HCT116 (cell line): ENCODE data around the gene LRRC7. TPM values are rescaled to one million over a fixed set of nuclear protein-coding genes. Genes with fewer than 3 reads are reported as not detected.

Experiments
- ATAC-seq: fragments of 200-7000 bp; cut with Tn5 transposase; 2 replicates; pipeline ENCODE4 v1.9.1; 2020; ENCODE audit warnings: mild to moderate bottlenecking, moderate library complexity
- BruUV-seq: library from RNA; stranded (reverse); fragments of 400-500 nt; replicated peaks from 2 replicates; lab custom pipeline; 2021; lab: Mats Ljungman, UMichigan
- CTCF ChIA-PET: fragments of 300-600 bp; sonication (Branson Sonifier 250); formaldehyde crosslinking; loops from one replicate; lab custom pipeline; 2021; ENCODE audit warnings: antibody characterized with exemption; lab: Charles Lee
- POLR2A ChIA-PET: fragments of 300-600, 350-600 bp; sonication (Branson Sonifier 250); formaldehyde crosslinking; loops from one replicate; lab custom pipeline; 2021; ENCODE audit warnings: antibody characterized with exemption; lab: Charles Lee
- RAD21 ChIA-PET, 2 experiments: fragments of 300-600 bp; sonication (Branson Sonifier 250); formaldehyde crosslinking; loops; one replicate each; lab custom pipeline; 2023; ENCODE audit warnings: low total read pairs in 2 of 2; ENCODE audit not compliant: uncharacterized antibody in 2 of 2, unreplicated experiment in 2 of 2, low non-redundant PET in 1 of 2; lab: Charles Lee
- DNase-seq: peaks from one replicate; pipeline ENCODE4 v3.0.0-alpha.2; 2010; ENCODE audit warnings: low read depth, low spot score
- H2AFZ ChIP-seq: fragments of 200-600 bp; shearing (Covaris generic), sonication (generic); 2 replicates; pipeline ENCODE4 v1.6.1; 2017; ENCODE audit warnings: low read depth, mixed run types, mixed read lengths, antibody characterized with exemption, low read length; ENCODE audit not compliant: poor library complexity, severe bottlenecking
- H3K27ac ChIP-seq: 2 replicates; pipeline ENCODE4 v1.5.1; 2012; ENCODE audit warnings: low read depth, low read length
- H3K27me3 ChIP-seq: fragments of 200-600 bp; sonication (generic); 2 replicates; pipeline ENCODE4 v1.6.1; 2016; ENCODE audit warnings: mixed run types, low read length, mixed read lengths; ENCODE audit not compliant: insufficient read depth
- H3K36me3 ChIP-seq, 2 experiments: fragments of 200-500 bp in 1 of 2; fragments of 200-600 bp in 1 of 2; sonication (Bioruptor generic) in 1 of 2; sonication (generic) in 1 of 2; 2 replicates each; pipeline versions ENCODE4 v1.5.1 to v1.6.1; 2014 to 2016; ENCODE audit warnings: low read length in 2 of 2, inconsistent platforms in 1 of 2, mixed read lengths in 1 of 2, mixed run types in 1 of 2; ENCODE audit not compliant: insufficient read depth in 2 of 2, control insufficient read depth in 1 of 2
- H3K4me1 ChIP-seq, 2 experiments: fragments of 200-600 bp in 1 of 2; sonication (generic) in 1 of 2; 2 replicates each; pipeline versions ENCODE4 v1.5.1 to v1.6.1; 2012 to 2017; ENCODE audit warnings: low read length in 2 of 2, inconsistent platforms in 1 of 2, mild to moderate bottlenecking in 1 of 2, mixed read lengths in 1 of 2, mixed run types in 1 of 2, moderate library complexity in 1 of 2; ENCODE audit not compliant: insufficient read depth in 2 of 2, control insufficient read depth in 1 of 2
- H3K4me2 ChIP-seq: fragments of 200-600 bp; sonication (generic); 2 replicates; pipeline ENCODE4 v1.6.1; 2017; ENCODE audit warnings: mixed run types, low read length, mixed read lengths
- H3K4me3 ChIP-seq, 2 experiments: fragments of 200-600 bp in 1 of 2; sonication (generic) in 1 of 2; replicated peaks in 1 of 2; 2 replicates each; pipeline ENCODE4 v1.5.1; 2011 to 2016; ENCODE audit warnings: low read length in 2 of 2, control low read depth in 1 of 2, low read depth in 1 of 2, mild to moderate bottlenecking in 1 of 2, mixed read lengths in 1 of 2, mixed run types in 1 of 2
- H3K79me2 ChIP-seq: fragments of 200-600 bp; sonication (generic); 2 replicates; pipeline ENCODE4 v1.6.1; 2017; ENCODE audit warnings: mild to moderate bottlenecking, mixed run types, low read length, moderate library complexity, mixed read lengths; ENCODE audit not compliant: insufficient read depth
- H3K9ac ChIP-seq: fragments of 200-600 bp; sonication (generic); 2 replicates; pipeline ENCODE4 v1.6.1; 2016; ENCODE audit warnings: low read length, mixed read lengths
- H3K9me2 ChIP-seq: fragments of 200-600 bp; sonication (generic), shearing (Covaris generic); 2 replicates; pipeline ENCODE4 v1.6.1; 2017; ENCODE audit warnings: mixed run types, mild to moderate bottlenecking, moderate library complexity; ENCODE audit not compliant: insufficient read depth
- H3K9me3 ChIP-seq, 2 experiments: fragments of 200-500 bp in 1 of 2; fragments of 200-600 bp in 1 of 2; sonication (Bioruptor generic) in 1 of 2; sonication (generic) in 1 of 2; 2 replicates each; pipeline ENCODE4 v1.6.1; 2014 to 2017; ENCODE audit warnings: low read length in 2 of 2, mixed read lengths in 2 of 2, inconsistent platforms in 1 of 2, low read depth in 1 of 2, mild to moderate bottlenecking in 1 of 2, mixed run types in 1 of 2, moderate library complexity in 1 of 2; ENCODE audit not compliant: control insufficient read depth in 1 of 2, insufficient read depth in 1 of 2
- H4K20me1 ChIP-seq: fragments of 200-600 bp; sonication (generic), shearing (Covaris generic); 2 replicates; pipeline ENCODE4 v1.6.1; 2017; ENCODE audit warnings: mixed run types, mild to moderate bottlenecking, moderate library complexity; ENCODE audit not compliant: insufficient read depth
- CBX3 ChIP-seq: IDR thresholded peaks from 2 replicates; pipeline ENCODE4 v1.6.1; 2012; ENCODE audit warnings: low read depth
- CEBPB ChIP-seq: IDR thresholded peaks from 2 replicates; pipeline ENCODE4 v1.6.1; 2012; ENCODE audit warnings: low read depth
- EGR1 ChIP-seq: IDR thresholded peaks from 2 replicates; pipeline ENCODE4 v1.6.1; 2012; ENCODE audit warnings: low read depth
- FOSL1 ChIP-seq: IDR thresholded peaks from 2 replicates; pipeline ENCODE4 v1.6.1; 2012; ENCODE audit warnings: low read depth
- JUND ChIP-seq: IDR thresholded peaks from 2 replicates; pipeline ENCODE4 v1.6.1; 2012
- POLR2A ChIP-seq: IDR thresholded peaks from 2 replicates; pipeline ENCODE4 v1.7.0; 2011; ENCODE audit warnings: borderline replicate concordance; ENCODE audit not compliant: insufficient read depth, insufficient read length; ENCODE audit errors: extremely low read depth
- RAD21 ChIP-seq: IDR thresholded peaks from 2 replicates; pipeline ENCODE4 v1.6.1; 2012; ENCODE audit warnings: low read depth, mild to moderate bottlenecking
- SP1 ChIP-seq: IDR thresholded peaks from 2 replicates; pipeline ENCODE4 v1.6.1; 2012; ENCODE audit warnings: low read depth
- TCF7L2 ChIP-seq: IDR thresholded peaks from 2 replicates; pipeline ENCODE4 v1.7.0; 2011; ENCODE audit warnings: borderline replicate concordance, inconsistent platforms; ENCODE audit not compliant: insufficient read depth, insufficient read length; ENCODE audit errors: extremely low read depth
- YY1 ChIP-seq: IDR thresholded peaks from 2 replicates; pipeline ENCODE4 v1.6.1; 2011; ENCODE audit warnings: low read length, low read depth, moderate library complexity, mild to moderate bottlenecking; ENCODE audit not compliant: insufficient replicate concordance; ENCODE audit errors: extremely low read depth
- ZBTB33 ChIP-seq: IDR thresholded peaks from 2 replicates; pipeline ENCODE4 v1.6.1; 2011; ENCODE audit warnings: mild to moderate bottlenecking, low read length, moderate library complexity; ENCODE audit not compliant: insufficient replicate concordance; ENCODE audit errors: extremely low read depth
- intact Hi-C: fragments of 100-400 bp; cut with micrococcal nuclease; formaldehyde crosslinking; loops from 2 replicates; pipeline ENCODE4 v1.10.0; 2022
- total RNA-seq: library from RNA; stranded (reverse); gene quantifications from one replicate; pipeline ENCODE4 v1.2.1, GENCODE V29; 2021; ENCODE audit not compliant: unreplicated experiment
- TF ChIP-seq, protein P1 (sequence below): IDR thresholded peaks from 2 replicates; pipeline ENCODE4 v1.6.1; 2012

Gene LRRC7
- total RNA-seq, 1 experiment from 2014 or later: not detected

DNA sequence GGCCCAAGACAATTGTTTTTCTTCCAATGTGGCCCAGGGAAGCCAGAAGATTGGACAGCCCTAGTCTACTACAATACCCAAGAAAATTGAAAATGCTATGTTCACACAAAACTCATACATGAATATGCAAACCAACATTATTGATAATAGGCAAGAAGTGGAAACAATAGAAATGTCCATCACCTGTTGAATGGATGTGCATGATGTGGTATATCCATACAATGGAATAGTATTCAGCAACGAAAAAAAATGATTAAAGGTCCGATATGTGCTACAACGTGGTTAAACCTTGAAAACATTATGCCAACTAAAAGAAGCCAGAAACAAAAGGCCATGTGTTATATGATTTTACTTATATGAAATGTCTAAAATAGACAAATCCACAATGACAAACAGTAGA, 375.3 kb downstream of the LRRC7 start:
- H4K20me1 ChIP-seq: no peaks in the 10 kb centered on the region
- POLR2A ChIA-PET: no interaction called here
- RAD21 ChIA-PET: no interaction called here

More for the DNA sequence above, 375.3 kb downstream of the LRRC7 start:
- Histone ChIP-seq H3K9me2 (no peaks in the 10 kb centered on the region), H3K4me2 (no peak overlapping the region), H3K4me1 (no peaks in the 10 kb centered on the region), H2AFZ (no peak overlapping the region), H3K9ac (no peak overlapping the region), H3K36me3 (no peaks in the 10 kb centered on the region), H3K9me3 (no peaks in the 10 kb centered on the region), H3K4me3 (no peak overlapping the region), H3K79me2 (no peaks in the 10 kb centered on the region), H3K27ac (no peak overlapping the region), H3K27me3 (0 out of 2 replicates have a peak, but pooled peaks cover 22% of the 10 kb centered on the region)
- CTCF ChIA-PET: no interaction called here
- intact Hi-C loops: no loop called here
- DNase-seq (no peak), ATAC-seq (no peak)
- TF ChIP-seq JUND (no peak), TCF7L2 (no peak), CEBPB (no peak), SP1 (no peak), CBX3 (no peak), ZBTB33 (no peak), POLR2A (no peak), YY1 (no peak), FOSL1 (no peak), EGR1 (no peak), RAD21 (no peak)
- TF ChIP-seq, protein P1, sequence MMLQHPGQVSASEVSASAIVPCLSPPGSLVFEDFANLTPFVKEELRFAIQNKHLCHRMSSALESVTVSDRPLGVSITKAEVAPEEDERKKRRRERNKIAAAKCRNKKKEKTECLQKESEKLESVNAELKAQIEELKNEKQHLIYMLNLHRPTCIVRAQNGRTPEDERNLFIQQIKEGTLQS: no peak
- BruUV-seq: no TSS peak
